Loucy (cell line): ENCODE measurements around the gene KIF14.
"Not testable (repeated sequence)": the region's sequence is repeated elsewhere in the genome, so short reads cannot be mapped to it uniquely, and the experiment has no call there.

Experiments
- H2AFZ ChIP-seq: fragments of 200-600 bp; sonication (generic); 2 replicates; pipeline ENCODE4 v1.6.0; 2016; ENCODE audit warnings: antibody characterized with exemption, mild to moderate bottlenecking, low read length, moderate library complexity
- H3F3A ChIP-seq: fragments of 200-600 bp; 2 replicates; pipeline ENCODE4 v1.6.0; 2016; ENCODE audit warnings: antibody characterized with exemption, low read depth, mild to moderate bottlenecking
- H3K27me3 ChIP-seq: fragments of 200-600 bp; sonication (generic); 2 replicates; pipeline ENCODE4 v1.6.1; 2014; ENCODE audit warnings: low read length, mild to moderate bottlenecking; ENCODE audit not compliant: insufficient read depth, poor library complexity, severe bottlenecking
- H3K36me3 ChIP-seq: fragments of 200-600 bp; sonication (generic); 2 replicates; pipeline ENCODE4 v1.6.1; 2016; ENCODE audit warnings: low read length; ENCODE audit not compliant: insufficient read depth
- H3K4me1 ChIP-seq: fragments of 200-600 bp; sonication (generic); 2 replicates; pipeline ENCODE4 v1.5.1; 2014; ENCODE audit warnings: low read length, mild to moderate bottlenecking; ENCODE audit not compliant: insufficient read depth, poor library complexity, severe bottlenecking
- H3K4me2 ChIP-seq: fragments of 200-600 bp; sonication (generic); 2 replicates; pipeline ENCODE4 v1.6.0; 2014; ENCODE audit warnings: antibody characterized with exemption, low read length, low read depth, mild to moderate bottlenecking; ENCODE audit not compliant: poor library complexity, severe bottlenecking
- H3K4me3 ChIP-seq: fragments of 200-600 bp; sonication (generic); 2 replicates; pipeline ENCODE4 v1.5.1; 2014; ENCODE audit warnings: low read length, mild to moderate bottlenecking, mixed read lengths; ENCODE audit not compliant: poor library complexity, severe bottlenecking
- H3K79me2 ChIP-seq: fragments of 200-600 bp; sonication (generic); 2 replicates; pipeline ENCODE4 v1.6.1; 2014; ENCODE audit warnings: low read length; ENCODE audit not compliant: insufficient read depth
- H3K9ac ChIP-seq: fragments of 200-600 bp; sonication (generic); 2 replicates; pipeline ENCODE4 v1.6.0; 2014; ENCODE audit warnings: mild to moderate bottlenecking, low read depth, low read length, moderate library complexity; ENCODE audit not compliant: poor library complexity, severe bottlenecking
- H3K9me2 ChIP-seq: fragments of 200-600 bp; sonication (generic); replicated peaks from 2 replicates; pipeline ENCODE4 v1.6.1; 2016; ENCODE audit warnings: low read depth, low read length, mixed read lengths
- H3K9me3 ChIP-seq: fragments of 200-600 bp; sonication (generic); 2 replicates; pipeline ENCODE4 v1.6.1; 2014; ENCODE audit warnings: mild to moderate bottlenecking, antibody characterized with exemption, low read length, low read depth; ENCODE audit not compliant: insufficient read depth
- H4K20me1 ChIP-seq: fragments of 200-600 bp; sonication (generic); 2 replicates; pipeline ENCODE4 v1.6.0; 2014; ENCODE audit warnings: antibody characterized with exemption, low read length, mild to moderate bottlenecking; ENCODE audit not compliant: insufficient read depth, poor library complexity, severe bottlenecking
- CTCF ChIP-seq: fragments of 200-600 bp; sonication (generic); conservative IDR thresholded peaks from 2 replicates; pipeline ENCODE4 v1.5.1; 2014; ENCODE audit warnings: mild to moderate bottlenecking, antibody characterized with exemption, low read length
- EZH2phosphoT487 ChIP-seq: fragments of 200-600 bp; IDR thresholded peaks from 2 replicates; pipeline ENCODE4 v1.6.1; 2018; ENCODE audit warnings: antibody characterized with exemption, mild to moderate bottlenecking, moderate library complexity, borderline replicate concordance

Gene KIF14

GRCh38 chr1:200526709-200527612 lies 93.6 kb downstream of the KIF14 start:
- Histone ChIP-seq H3K79me2 (no peaks in the 10 kb centered on the region), H3K9ac (no peak overlapping the region), H3K4me2 (no peak overlapping the region), H4K20me1 (no peaks in the 10 kb centered on the region), H2AFZ (no peak overlapping the region), H3F3A (no peaks in the 10 kb centered on the region), H3K4me3 (no peak overlapping the region), H3K27me3 (no peaks in the 10 kb centered on the region), H3K36me3 (no peaks in the 10 kb centered on the region), H3K9me2 (no peaks in the 10 kb centered on the region), H3K4me1 (peaks cover 21% of the 10 kb centered on the region), H3K9me3 (no peaks in the 10 kb centered on the region)
- TF ChIP-seq EZH2phosphoT487: no peak
- TF ChIP-seq CTCF: no peak

- no peaks in the 10 kb centered on the region for H3K36me3 ChIP-seq
- H3K4me3 ChIP-seq: no peak overlapping the region
- no peaks in the 10 kb centered on the region for H3K27me3 ChIP-seq
- no peak overlapping the region for H2AFZ ChIP-seq
- H3K79me2 ChIP-seq: no peaks in the 10 kb centered on the region
- no peaks in the 10 kb centered on the region for H3F3A ChIP-seq
- H3K9me3 ChIP-seq: no peaks in the 10 kb centered on the region
- H3K4me1 ChIP-seq: peaks cover 12% of the 10 kb centered on the region
- no peaks in the 10 kb centered on the region for H4K20me1 ChIP-seq
- no peaks in the 10 kb centered on the region for H3K9me2 ChIP-seq
- H3K9ac ChIP-seq: no peak overlapping the region
- H3K4me2 ChIP-seq: no peak overlapping the region
- TF ChIP-seq CTCF (no peak), EZH2phosphoT487 (no peak)
Measured at GRCh38 chr1:200525090-200525987, 95.2 kb downstream of the KIF14 start.

- H4K20me1 ChIP-seq, H2AFZ ChIP-seq, H3K9ac ChIP-seq, H3K9me3 ChIP-seq, H3K27me3 ChIP-seq, H3F3A ChIP-seq, H3K4me3 ChIP-seq, H3K9me2 ChIP-seq, H3K4me2 ChIP-seq, H3K36me3 ChIP-seq, H3K79me2 ChIP-seq: not testable (repeated sequence)
- peaks cover 12% of the 10 kb centered on the region for H3K4me1 ChIP-seq
Measured at GRCh38 chr1:200524551-200524950, 96.0 kb downstream of the KIF14 start.
